H9 (cell line): Measurements from ENCODE around the gene DUOXA2. TPM values are rescaled to one million over a fixed set of nuclear protein-coding genes. Genes with fewer than 3 reads are reported as not detected.
"Not testable (repeated sequence)": the region's sequence is repeated elsewhere in the genome, so short reads cannot be mapped to it uniquely, and the experiment has no call there.

Experiments used
- DNase-seq: peaks from one replicate; pipeline ENCODE4 v3.0.0-alpha.2; 2017
- H2AFZ ChIP-seq: one replicate; pipeline ENCODE4 v1.6.1; 2013; ENCODE audit warnings: mild to moderate bottlenecking, low read length, control low read depth, moderate library complexity
- H2AK5ac ChIP-seq: 2 replicates; pipeline ENCODE4 v1.6.1; 2013; ENCODE audit warnings: low read length, control low read depth, mixed read lengths; ENCODE audit not compliant: insufficient read length
- H2BK120ac ChIP-seq: one replicate; pipeline ENCODE4 v1.6.1; 2013; ENCODE audit warnings: low read depth, mild to moderate bottlenecking, low read length, control low read depth, inconsistent platforms; ENCODE audit not compliant: poor library complexity, severe bottlenecking
- H2BK12ac ChIP-seq: 2 replicates; pipeline ENCODE4 v1.6.1; 2013; ENCODE audit warnings: low read length, control low read depth, mixed read lengths, low read depth; ENCODE audit not compliant: insufficient read length
- H2BK15ac ChIP-seq: 2 replicates; pipeline ENCODE4 v1.6.1; 2013; ENCODE audit warnings: low read depth, low read length, control low read depth
- H2BK20ac ChIP-seq: one replicate; pipeline ENCODE4 v1.6.1; 2013; ENCODE audit warnings: low read depth, mild to moderate bottlenecking, low read length, control low read depth, inconsistent platforms; ENCODE audit not compliant: poor library complexity, severe bottlenecking
- H2BK5ac ChIP-seq: 2 replicates; pipeline ENCODE4 v1.6.1; 2013; ENCODE audit warnings: low read length, control low read depth, mixed read lengths; ENCODE audit not compliant: insufficient read length
- H3K14ac ChIP-seq: 2 replicates; pipeline ENCODE4 v1.6.1; 2013; ENCODE audit warnings: low read length, control low read depth; ENCODE audit not compliant: insufficient read depth
- H3K18ac ChIP-seq: 2 replicates; pipeline ENCODE4 v1.6.1; 2013; ENCODE audit warnings: low read depth, mild to moderate bottlenecking, mixed read lengths, low read length, control low read depth; ENCODE audit not compliant: insufficient read length
- H3K23ac ChIP-seq: 2 replicates; pipeline ENCODE4 v1.6.1; 2013; ENCODE audit warnings: low read length, control low read depth, mixed read lengths, low read depth; ENCODE audit not compliant: insufficient read length
- H3K23me2 ChIP-seq: 2 replicates; pipeline ENCODE4 v1.6.1; 2013; ENCODE audit warnings: low read depth, mild to moderate bottlenecking, mixed read lengths, low read length, control low read depth; ENCODE audit not compliant: insufficient read length, poor library complexity, severe bottlenecking
- H3K27ac ChIP-seq: 2 replicates; pipeline ENCODE4 v1.5.1; 2013; ENCODE audit warnings: low read length, control low read depth, mixed read lengths, low read depth; ENCODE audit not compliant: insufficient read length
- H3K27me3 ChIP-seq: 2 replicates; pipeline ENCODE4 v1.6.1; 2013; ENCODE audit warnings: low read length, control low read depth, inconsistent platforms; ENCODE audit not compliant: insufficient read depth
- H3K4ac ChIP-seq: 2 replicates; pipeline ENCODE4 v1.6.1; 2013; ENCODE audit warnings: low read depth, mild to moderate bottlenecking, control low read depth, inconsistent platforms, low read length, moderate library complexity
- H3K4me1 ChIP-seq: 2 replicates; pipeline ENCODE4 v1.6.1; 2013; ENCODE audit warnings: low read length, control low read depth, inconsistent platforms; ENCODE audit not compliant: insufficient read depth
- H3K4me2 ChIP-seq: 2 replicates; pipeline ENCODE4 v1.6.1; 2013; ENCODE audit warnings: low read length, control low read depth, mixed read lengths; ENCODE audit not compliant: insufficient read length, insufficient read depth
- H3K56ac ChIP-seq: 2 replicates; pipeline ENCODE4 v1.6.1; 2013; ENCODE audit warnings: low read depth, mild to moderate bottlenecking, mixed read lengths, low read length, control low read depth; ENCODE audit not compliant: insufficient read length
- H3K79me1 ChIP-seq: 2 replicates; pipeline ENCODE4 v1.6.1; 2013; ENCODE audit warnings: low read depth, mild to moderate bottlenecking, moderate library complexity, low read length, control low read depth, inconsistent platforms; ENCODE audit not compliant: insufficient read depth, poor library complexity, severe bottlenecking
- H3K79me2 ChIP-seq: 2 replicates; pipeline ENCODE4 v1.6.1; 2013; ENCODE audit warnings: low read length, control low read depth, inconsistent platforms; ENCODE audit not compliant: insufficient read depth
- H3K9ac ChIP-seq: 2 replicates; pipeline ENCODE4 v1.6.1; 2013; ENCODE audit warnings: low read length, control low read depth, mixed read lengths; ENCODE audit not compliant: insufficient read length; ENCODE audit errors: extremely low read depth
- H3K9me3 ChIP-seq: one replicate; pipeline ENCODE4 v1.6.1; 2013; ENCODE audit warnings: low read depth, low read length, inconsistent platforms; ENCODE audit not compliant: control insufficient read depth
- H3T11ph ChIP-seq: one replicate; pipeline ENCODE4 v1.6.1; 2013; ENCODE audit warnings: mild to moderate bottlenecking, low read length, control low read depth, inconsistent platforms
- H4K20me1 ChIP-seq: one replicate; pipeline ENCODE4 v1.6.1; 2013; ENCODE audit not compliant: control insufficient read depth, insufficient read length, insufficient read depth
- H4K5ac ChIP-seq: 2 replicates; pipeline ENCODE4 v1.6.1; 2013; ENCODE audit warnings: low read depth, mild to moderate bottlenecking, mixed read lengths, low read length, control low read depth; ENCODE audit not compliant: insufficient read length
- H4K8ac ChIP-seq: replicated peaks from 2 replicates; pipeline ENCODE4 v1.6.1; 2013; ENCODE audit warnings: low read length, control low read depth, mixed read lengths, low read depth; ENCODE audit not compliant: insufficient read length
- H4K91ac ChIP-seq: 2 replicates; pipeline ENCODE4 v1.6.1; 2013; ENCODE audit warnings: low read depth, mild to moderate bottlenecking, moderate library complexity, mixed read lengths, low read length, control low read depth; ENCODE audit not compliant: insufficient read length
- H3K27ac Mint-ChIP-seq, 3 experiments: 2 replicates in 2 of 3; 3 replicates in 1 of 3; pipeline ENCODE4 v1.8.0; 2020 to 2021; ENCODE audit warnings: mixed read lengths in 3 of 3, mild to moderate bottlenecking in 1 of 3, moderate library complexity in 1 of 3
- H3K27me3 Mint-ChIP-seq: 2 replicates; pipeline ENCODE4 v1.8.0; 2021; ENCODE audit warnings: low read depth, mild to moderate bottlenecking, moderate library complexity, mixed read lengths
- H3K36me3 Mint-ChIP-seq, 3 experiments: 2 replicates in 2 of 3; 3 replicates in 1 of 3; pipeline ENCODE4 v1.8.0; 2020 to 2021; ENCODE audit warnings: low read depth in 3 of 3, mixed read lengths in 3 of 3; ENCODE audit not compliant: insufficient read depth in 1 of 3
- H3K4me1 Mint-ChIP-seq, 2 experiments: 2 replicates each; pipeline ENCODE4 v1.8.0; 2020; ENCODE audit warnings: mixed read lengths in 2 of 2
- H3K4me3 Mint-ChIP-seq, 2 experiments: 2 replicates in 1 of 2; 3 replicates in 1 of 2; pipeline ENCODE4 v1.8.0; 2020 to 2021; ENCODE audit warnings: mild to moderate bottlenecking in 2 of 2, mixed read lengths in 2 of 2, moderate library complexity in 1 of 2
- H3K9me3 Mint-ChIP-seq, 2 experiments: 2 replicates in 1 of 2; 3 replicates in 1 of 2; pipeline ENCODE4 v1.8.0; 2020; ENCODE audit warnings: mild to moderate bottlenecking in 2 of 2, mixed read lengths in 2 of 2, moderate library complexity in 1 of 2
- WGBS: extraction: QIAGEN DNeasy Blood & Tissue Kit; methylation state at CpG from one replicate; pipeline ENCODE4 v1.1.7; 2013; ENCODE audit warnings: missing lambda C conversion rate, low lambda C conversion rate, mixed read lengths; ENCODE audit not compliant: insufficient read length; ENCODE audit errors: extremely low coverage; 5-methylcytosine and 5-hydroxymethylcytosine counted together
- total RNA-seq: library from RNA; stranded (reverse); gene quantifications from 2 replicates; pipeline ENCODE4 v1.2.1, GENCODE V29; 2021

DUOXA2 gene
- total RNA-seq, 1 experiment from 2014 or later = not detected

- not testable (repeated sequence) for H4K91ac ChIP-seq, H4K20me1 ChIP-seq, H3K4me3 Mint-ChIP-seq, H3K27me3 ChIP-seq, H3T11ph ChIP-seq, H3K9me3 ChIP-seq, H2AFZ ChIP-seq, H3K27ac ChIP-seq, H3K4me1 ChIP-seq, H3K9ac ChIP-seq, H3K18ac ChIP-seq, H3K4ac ChIP-seq, H2BK15ac ChIP-seq, H3K4me1 Mint-ChIP-seq, DNase-seq, H3K14ac ChIP-seq, H3K23ac ChIP-seq, H3K9me3 Mint-ChIP-seq, H3K4me2 ChIP-seq, H3K27me3 Mint-ChIP-seq, H3K36me3 Mint-ChIP-seq, H3K79me1 ChIP-seq, H3K79me2 ChIP-seq, H2BK120ac ChIP-seq, H2BK20ac ChIP-seq, H2AK5ac ChIP-seq, H3K56ac ChIP-seq, H2BK12ac ChIP-seq, H3K23me2 ChIP-seq, H4K5ac ChIP-seq, H2BK5ac ChIP-seq, H4K8ac ChIP-seq, H3K27ac Mint-ChIP-seq
- no CpG with 5 or more reads among the region's 2 CpGs for WGBS
Observed at GRCh38 chr15:45077391-45077790, 36.7 kb upstream of the DUOXA2 start.

GRCh38 chr15:45079201-45079600 lies 34.9 kb upstream of the DUOXA2 start:
- H4K5ac ChIP-seq, H4K91ac ChIP-seq, H3K27me3 Mint-ChIP-seq, H3K56ac ChIP-seq, H2BK15ac ChIP-seq, H2AFZ ChIP-seq, H3K4me1 ChIP-seq, H3K27me3 ChIP-seq, H2BK20ac ChIP-seq, H3K18ac ChIP-seq, H3K9ac ChIP-seq, H3K36me3 Mint-ChIP-seq, DNase-seq, H2AK5ac ChIP-seq, H4K8ac ChIP-seq, H2BK120ac ChIP-seq, H3K9me3 Mint-ChIP-seq, H3K79me2 ChIP-seq, H2BK12ac ChIP-seq, H3K23me2 ChIP-seq, H3K4me2 ChIP-seq, H2BK5ac ChIP-seq, H4K20me1 ChIP-seq, H3K4me3 Mint-ChIP-seq, H3K4ac ChIP-seq, H3K23ac ChIP-seq, H3K27ac ChIP-seq, H3T11ph ChIP-seq, H3K27ac Mint-ChIP-seq, H3K4me1 Mint-ChIP-seq, H3K79me1 ChIP-seq, H3K9me3 ChIP-seq, H3K14ac ChIP-seq: not testable (repeated sequence)
- no CpG with 5 or more reads among the region's 5 CpGs for whole genome bisulfite sequencing
